GM15510 (cell line): ENCODE results near the gene HSPD1.
A peak's percentile ranks its signal among the peaks of the same experiment; 100 is the strongest.

Source experiments
- POLR2A ChIP-seq: IDR thresholded peaks from 3 replicates; pipeline ENCODE4 v1.6.1; 2011; ENCODE audit warnings: borderline replicate concordance; ENCODE audit not compliant: insufficient read length; ENCODE audit errors: extremely low read depth

The HSPD1 gene

GRCh38 chr2:197461057-197461456 lies 38.6 kb downstream of the HSPD1 start:
- TF ChIP-seq POLR2A, result no peak

- no peak for TF ChIP-seq POLR2A
Observed at GRCh38 chr2:197460649-197461048, 39.0 kb downstream of the HSPD1 start.

GRCh38 chr2:197455428-197455827 lies 44.2 kb downstream of the HSPD1 start:
- TF ChIP-seq POLR2A, result no peak

GRCh38 chr2:197454923-197455322 lies 44.7 kb downstream of the HSPD1 start:
- TF ChIP-seq POLR2A, result no peak

- no peak for TF ChIP-seq POLR2A
Observed at GRCh38 chr2:197453914-197454398, 45.7 kb downstream of the HSPD1 start.

GRCh38 chr2:197453123-197453913 lies 46.3 kb downstream of the HSPD1 start, which contains the start of gene COQ10B:
COQ10B (plus strand) TSS chr2:197453552; CDS start chr2:197453561, 9 bp downstream.
- TF ChIP-seq POLR2A, result peak; percentile 64

GRCh38 chr2:197452754-197453122 lies 46.9 kb downstream of the HSPD1 start:
- peak; percentile 62 for TF ChIP-seq POLR2A

- TF ChIP-seq POLR2A, result no peak
Observed at GRCh38 chr2:197450465-197450864, 49.2 kb downstream of the HSPD1 start.

- TF ChIP-seq POLR2A, result no peak
Observed at GRCh38 chr2:197446844-197447243, 52.8 kb downstream of the HSPD1 start.

GRCh38 chr2:197445746-197446145 lies 53.9 kb downstream of the HSPD1 start:
- TF ChIP-seq POLR2A, result no peak

- TF ChIP-seq POLR2A, result no peak
Observed at GRCh38 chr2:197442857-197443256, 56.8 kb downstream of the HSPD1 start.

GRCh38 chr2:197437380-197437779 lies 62.3 kb downstream of the HSPD1 start:
- TF ChIP-seq POLR2A, result no peak
